GM12878 (cell line): Measurements from ENCODE around the gene ZC3H11A. TPM values are rescaled to one million over a fixed set of nuclear protein-coding genes. Genes with fewer than 3 reads are reported as not detected.

Source experiments
- ATAC-seq: fragments of 200-7000 bp; cut with Tn5 transposase; 3 replicates; pipeline ENCODE4 v1.9.1; 2020; ENCODE audit warnings: mild to moderate bottlenecking, moderate library complexity
- BruUV-seq: library from RNA; stranded (reverse); fragments of 400-500 nt; replicated peaks from 2 replicates; lab custom pipeline; 2021; lab: Mats Ljungman, UMichigan
- CTCF ChIA-PET: fragments of 300-600 bp; sonication (Branson Sonifier 250); formaldehyde crosslinking; extraction: SDS; loops from one replicate; lab custom pipeline; 2021; ENCODE audit warnings: inconsistent platforms; lab: Yijun Ruan, JAX
- POLR2A ChIA-PET: fragments of 350-600 bp; formaldehyde crosslinking; extraction: SDS; loops from one replicate; lab custom pipeline; 2021; ENCODE audit warnings: inconsistent platforms; lab: Charles Lee
- RAD21 ChIA-PET: fragments of 300-600 bp; sonication (Branson Sonifier 250); formaldehyde crosslinking; loops from one replicate; lab custom pipeline; 2023; ENCODE audit warnings: antibody characterized with exemption; ENCODE audit not compliant: unreplicated experiment; lab: Charles Lee
- SMC1A ChIA-PET: fragments of 300-600 bp; sonication (Branson Sonifier 250); formaldehyde crosslinking; loops from one replicate; lab custom pipeline; 2023; ENCODE audit not compliant: unreplicated experiment, uncharacterized antibody; lab: Charles Lee
- DNase-seq: peaks from one replicate; pipeline ENCODE4 v3.0.0-alpha.2; 2011; ENCODE audit warnings: low read depth, low spot score
- FAIRE-seq: peaks from 3 replicates; lab custom pipeline; 2011; peaks lifted over from hg19 to GRCh38; lab: Jason Lieb, UNC
- H2AFZ ChIP-seq: 2 replicates; pipeline ENCODE4 v1.6.0; 2011; ENCODE audit warnings: low read depth, low read length, control low read depth; ENCODE audit not compliant: control insufficient read depth
- H3K27ac ChIP-seq: 2 replicates; pipeline ENCODE4 v1.5.1; 2011; ENCODE audit warnings: control low read depth; ENCODE audit not compliant: control insufficient read depth, insufficient read depth
- H3K27me3 ChIP-seq, 2 experiments: replicated peaks in 1 of 2; 2 replicates each; pipeline versions ENCODE4 v1.6.0 to v1.6.1; 2011; ENCODE audit warnings: low read length in 1 of 2; ENCODE audit not compliant: control insufficient read depth in 2 of 2, insufficient read depth in 2 of 2
- H3K36me3 ChIP-seq, 2 experiments: 2 replicates each; pipeline ENCODE4 v1.5.1; 2011; ENCODE audit warnings: low read length in 1 of 2; ENCODE audit not compliant: control insufficient read depth in 2 of 2, insufficient read depth in 2 of 2
- H3K4me1 ChIP-seq: 2 replicates; pipeline ENCODE4 v1.6.1; 2011; ENCODE audit warnings: mild to moderate bottlenecking, low read length, moderate library complexity, mixed read lengths; ENCODE audit not compliant: control insufficient read depth, insufficient read depth
- H3K4me2 ChIP-seq: 2 replicates; pipeline ENCODE4 v1.6.0; 2011; ENCODE audit warnings: control low read depth; ENCODE audit not compliant: control insufficient read depth, insufficient read depth
- H3K4me3 ChIP-seq: fragments of 200-600 bp; sonication (generic); 2 replicates; pipeline ENCODE4 v1.5.1; 2016
- H3K79me2 ChIP-seq: 2 replicates; pipeline ENCODE4 v1.6.0; 2011; ENCODE audit warnings: low read length; ENCODE audit not compliant: control insufficient read depth, insufficient read depth
- H3K9ac ChIP-seq: 2 replicates; pipeline ENCODE4 v1.8.0; 2011; ENCODE audit warnings: low read length, control low read depth, mixed read lengths; ENCODE audit not compliant: control insufficient read depth, insufficient read depth
- H3K9me3 ChIP-seq: replicated peaks from 3 replicates; pipeline ENCODE4 v1.5.1; 2011; ENCODE audit warnings: mild to moderate bottlenecking, low read length; ENCODE audit not compliant: control insufficient read depth, insufficient read depth
- H4K20me1 ChIP-seq: 2 replicates; pipeline ENCODE4 v1.6.0; 2011; ENCODE audit not compliant: control insufficient read depth, insufficient read depth
- CUX1 ChIP-seq: IDR thresholded peaks from 2 replicates; pipeline ENCODE4 v1.6.1; 2012; ENCODE audit warnings: improper control_type of control experiment, low read depth, low read length; ENCODE audit not compliant: insufficient replicate concordance
- FOS ChIP-seq: IDR thresholded peaks from 3 replicates; pipeline ENCODE4 v1.6.1; 2011; ENCODE audit warnings: borderline replicate concordance; ENCODE audit not compliant: insufficient read length; ENCODE audit errors: extremely low read depth
- FOXM1 ChIP-seq: IDR thresholded peaks from 2 replicates; pipeline ENCODE4 v1.6.1; 2012; ENCODE audit warnings: low read depth, mild to moderate bottlenecking, inconsistent platforms, low read length, moderate library complexity
- GABPA ChIP-seq: IDR thresholded peaks from 2 replicates; pipeline ENCODE4 v1.6.1; 2014; ENCODE audit warnings: antibody characterized with exemption, low read depth, mild to moderate bottlenecking, inconsistent platforms
- POLR2A ChIP-seq: IDR thresholded peaks from 2 replicates; pipeline ENCODE4 v1.6.1; 2011; ENCODE audit warnings: low read depth, mild to moderate bottlenecking, low read length
- SIN3A ChIP-seq: IDR thresholded peaks from 2 replicates; pipeline ENCODE4 v1.6.1; 2012; ENCODE audit warnings: low read depth, low read length, improper control_type of control experiment
- SRF ChIP-seq, 2 experiments: IDR thresholded peaks; 2 replicates each; pipeline ENCODE4 v1.6.1; 2011; ENCODE audit warnings: low read depth in 2 of 2, low read length in 2 of 2, mild to moderate bottlenecking in 1 of 2, moderate library complexity in 1 of 2
- TCF3 ChIP-seq: IDR thresholded peaks from 2 replicates; pipeline ENCODE4 v1.6.1; 2012; ENCODE audit warnings: low read depth, mild to moderate bottlenecking, low read length, borderline replicate concordance; ENCODE audit not compliant: insufficient read depth
- YY1 ChIP-seq: IDR thresholded peaks from 2 replicates; pipeline ENCODE4 v1.6.1; 2011; ENCODE audit warnings: low read depth, mild to moderate bottlenecking, low read length
- WGBS: methylation state at CpG from one replicate; pipeline ENCODE4 v1.1.6; 2016; ENCODE audit warnings: low lambda C conversion rate; ENCODE audit not compliant: insufficient replicate concordance, insufficient coverage; ENCODE audit errors: missing lambda C conversion rate; 5-methylcytosine and 5-hydroxymethylcytosine counted together
- in situ Hi-C: fragments of 300-500 bp; cut with MboI; formaldehyde crosslinking; loops from 9 replicates; pipeline ENCODE4 v1.14.3; 2018; ENCODE audit warnings: mixed read lengths
- intact Hi-C: fragments of 100-400 bp; cut with micrococcal nuclease; formaldehyde crosslinking; loops from one replicate; pipeline ENCODE4 v1.14.2; 2022; ENCODE audit not compliant: unreplicated experiment
- polyA plus RNA-seq, 11 experiments: library from polyadenylated mRNA; depleted of rRNA in 4 of 11; unstranded in 6 of 11; stranded (reverse) in 5 of 11; fragments of >200 nt; fragmentation: Nextera tagmentation in 4 of 11; fragmentation: Illumina TruSeq in 1 of 11; extraction: Ambion mirVana in 4 of 11; extraction: Trizol in 1 of 11; gene quantifications; 1 replicate in 1 of 11; 2 replicates in 10 of 11; pipeline versions ENCODE4 v1.2.1 to v1.2.3, GENCODE V29; 2011 to 2016; ENCODE audit warnings: inconsistent platforms in 2 of 11, missing spikeins in 2 of 11, low read depth in 1 of 11
- total RNA-seq, 4 experiments: library from RNA; depleted of rRNA in 3 of 4; stranded (reverse); fragments of >200 nt in 3 of 4; fragmentation: Illumina TruSeq in 1 of 4; extraction: Trizol in 1 of 4; gene quantifications; 2 replicates each; pipeline versions ENCODE4 v1.2.1 to v1.2.3, GENCODE V29; 2013 to 2021
- TF ChIP-seq, protein P1 (sequence below): fragments of 450-650 bp; IDR thresholded peaks from 2 replicates; pipeline ENCODE4 v1.6.1; 2017; ENCODE audit warnings: borderline replicate concordance
- TF ChIP-seq, protein P2 (sequence below): fragments of 450-650 bp; IDR thresholded peaks from 2 replicates; pipeline ENCODE4 v1.6.1; 2017; ENCODE audit warnings: mild to moderate bottlenecking, moderate library complexity

The ZC3H11A gene
- total and polyA plus RNA-seq, 10 of the 15 experiments (the other 5 are each of a cell fraction or from before 2014, with no cell fraction given): 21.1 to 123 (median 60.8) TPM

GRCh38 chr1:203765029-203765837, 30.2 kb upstream of the ZC3H11A start, which contains the start of gene LAX1:
LAX1 (plus strand) TSS chr1:203765183; CDS start chr1:203765566, 383 bp downstream.
- peak within 1 kb of the TSS; percentile 57 for H3K4me3 ChIP-seq
- WGBS: 2% methylated on average over 16 of the region's 16 CpGs
- no peaks in the 10 kb centered on the region for H3K27me3 ChIP-seq
- ChIA-PET POLR2A (interaction anchor here (0.5 to 1.7 kb wide), 4 partner anchors 10 to 93 kb away, joined by 3 to 5 read pairs (median 4); no protein-coding TSS in a partner anchor), SMC1A (interaction anchor here (1.0 to 1.9 kb wide), 10 partner anchors 10 to 139 kb away, joined by 3 to 7 read pairs (median 4); partner anchors contain the start of gene ATP2B4), CTCF (interaction anchor here (1.0 to 1.7 kb wide), 4 partner anchors 13 to 139 kb away, joined by 3 to 5 read pairs (median 4); partner anchors contain the start of gene ATP2B4), RAD21 (interaction anchor here (1.2 to 1.8 kb wide), 2 partner anchors 29 to 139 kb away, joined by 3 to 4 read pairs; partner anchors contain the start of gene ATP2B4)
- H3K4me1 ChIP-seq: peaks cover 14% of the 10 kb centered on the region
- H3K4me2 ChIP-seq: peak within 1 kb of the TSS; percentile 93
- no peaks in the 10 kb centered on the region for H4K20me1 ChIP-seq
- H3K27ac ChIP-seq: peak within 1 kb of the TSS; percentile 96
- DNase-seq (peak; percentile 77), FAIRE-seq (peak; percentile 95), ATAC-seq (peak; percentile 92)
- H3K9me3 ChIP-seq: no peaks in the 10 kb centered on the region
- 0 out of 4 replicates have a peak, but pooled peaks cover 0 to 2% of the 10 kb centered on the region in 2 experiments for H3K36me3 ChIP-seq
- intact Hi-C loops (no loop called here), in situ Hi-C loops (no loop called here)
- peaks cover 15% of the 10 kb centered on the region for H3K79me2 ChIP-seq
- H3K9ac ChIP-seq: peak within 1 kb of the TSS; percentile 87
- H2AFZ ChIP-seq: peak within 1 kb of the TSS; percentile 76
- BruUV-seq: TSS peak; percentile 92
- TF ChIP-seq SIN3A: 0 out of 2 replicates have a peak, but pooled peaks have one; percentile 40
- no peak for TF ChIP-seq FOS
- TF ChIP-seq TCF3: peak; percentile 64; the same call in 1 of the 2 replicates
- TF ChIP-seq, protein P1, sequence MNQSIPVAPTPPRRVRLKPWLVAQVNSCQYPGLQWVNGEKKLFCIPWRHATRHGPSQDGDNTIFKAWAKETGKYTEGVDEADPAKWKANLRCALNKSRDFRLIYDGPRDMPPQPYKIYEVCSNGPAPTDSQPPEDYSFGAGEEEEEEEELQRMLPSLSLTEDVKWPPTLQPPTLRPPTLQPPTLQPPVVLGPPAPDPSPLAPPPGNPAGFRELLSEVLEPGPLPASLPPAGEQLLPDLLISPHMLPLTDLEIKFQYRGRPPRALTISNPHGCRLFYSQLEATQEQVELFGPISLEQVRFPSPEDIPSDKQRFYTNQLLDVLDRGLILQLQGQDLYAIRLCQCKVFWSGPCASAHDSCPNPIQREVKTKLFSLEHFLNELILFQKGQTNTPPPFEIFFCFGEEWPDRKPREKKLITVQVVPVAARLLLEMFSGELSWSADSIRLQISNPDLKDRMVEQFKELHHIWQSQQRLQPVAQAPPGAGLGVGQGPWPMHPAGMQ: no peak
- TF ChIP-seq GABPA: peak; percentile 65
- no peak for TF ChIP-seq FOXM1
- TF ChIP-seq, protein P2, sequence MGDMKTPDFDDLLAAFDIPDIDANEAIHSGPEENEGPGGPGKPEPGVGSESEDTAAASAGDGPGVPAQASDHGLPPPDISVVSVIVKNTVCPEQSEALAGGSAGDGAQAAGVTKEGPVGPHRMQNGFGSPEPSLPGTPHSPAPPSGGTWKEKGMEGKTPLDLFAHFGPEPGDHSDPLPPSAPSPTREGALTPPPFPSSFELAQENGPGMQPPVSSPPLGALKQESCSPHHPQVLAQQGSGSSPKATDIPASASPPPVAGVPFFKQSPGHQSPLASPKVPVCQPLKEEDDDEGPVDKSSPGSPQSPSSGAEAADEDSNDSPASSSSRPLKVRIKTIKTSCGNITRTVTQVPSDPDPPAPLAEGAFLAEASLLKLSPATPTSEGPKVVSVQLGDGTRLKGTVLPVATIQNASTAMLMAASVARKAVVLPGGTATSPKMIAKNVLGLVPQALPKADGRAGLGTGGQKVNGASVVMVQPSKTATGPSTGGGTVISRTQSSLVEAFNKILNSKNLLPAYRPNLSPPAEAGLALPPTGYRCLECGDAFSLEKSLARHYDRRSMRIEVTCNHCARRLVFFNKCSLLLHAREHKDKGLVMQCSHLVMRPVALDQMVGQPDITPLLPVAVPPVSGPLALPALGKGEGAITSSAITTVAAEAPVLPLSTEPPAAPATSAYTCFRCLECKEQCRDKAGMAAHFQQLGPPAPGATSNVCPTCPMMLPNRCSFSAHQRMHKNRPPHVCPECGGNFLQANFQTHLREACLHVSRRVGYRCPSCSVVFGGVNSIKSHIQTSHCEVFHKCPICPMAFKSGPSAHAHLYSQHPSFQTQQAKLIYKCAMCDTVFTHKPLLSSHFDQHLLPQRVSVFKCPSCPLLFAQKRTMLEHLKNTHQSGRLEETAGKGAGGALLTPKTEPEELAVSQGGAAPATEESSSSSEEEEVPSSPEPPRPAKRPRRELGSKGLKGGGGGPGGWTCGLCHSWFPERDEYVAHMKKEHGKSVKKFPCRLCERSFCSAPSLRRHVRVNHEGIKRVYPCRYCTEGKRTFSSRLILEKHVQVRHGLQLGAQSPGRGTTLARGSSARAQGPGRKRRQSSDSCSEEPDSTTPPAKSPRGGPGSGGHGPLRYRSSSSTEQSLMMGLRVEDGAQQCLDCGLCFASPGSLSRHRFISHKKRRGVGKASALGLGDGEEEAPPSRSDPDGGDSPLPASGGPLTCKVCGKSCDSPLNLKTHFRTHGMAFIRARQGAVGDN: peak; percentile 45; the same call in 1 of the 2 replicates
- peak; percentile 96 for TF ChIP-seq POLR2A
- peak; percentile 20; the same call in 1 of the 2 replicates for TF ChIP-seq YY1
- TF ChIP-seq CUX1: no peak
- TF ChIP-seq SRF (IDR thresholded peaks at IDR 0.05; ENCODE audit: low read depth in 2 of 2, low read length in 2 of 2): no peak
